HG03060 (cell line): ENCODE data around the gene SLAMF1.
A peak's percentile ranks its signal among the peaks of the same experiment; 100 is the strongest.
"Not testable (repeated sequence)": the region's sequence is repeated elsewhere in the genome, so short reads cannot be mapped to it uniquely, and the experiment has no call there.

Experiments
- ATAC-seq: cut with Tn5 transposase; IDR thresholded peaks from one replicate; pipeline ENCODE4 v1.9.1; 2021; ENCODE audit warnings: low read depth, moderate number of reproducible peaks; ENCODE audit not compliant: unreplicated experiment

The SLAMF1 gene

DNA sequence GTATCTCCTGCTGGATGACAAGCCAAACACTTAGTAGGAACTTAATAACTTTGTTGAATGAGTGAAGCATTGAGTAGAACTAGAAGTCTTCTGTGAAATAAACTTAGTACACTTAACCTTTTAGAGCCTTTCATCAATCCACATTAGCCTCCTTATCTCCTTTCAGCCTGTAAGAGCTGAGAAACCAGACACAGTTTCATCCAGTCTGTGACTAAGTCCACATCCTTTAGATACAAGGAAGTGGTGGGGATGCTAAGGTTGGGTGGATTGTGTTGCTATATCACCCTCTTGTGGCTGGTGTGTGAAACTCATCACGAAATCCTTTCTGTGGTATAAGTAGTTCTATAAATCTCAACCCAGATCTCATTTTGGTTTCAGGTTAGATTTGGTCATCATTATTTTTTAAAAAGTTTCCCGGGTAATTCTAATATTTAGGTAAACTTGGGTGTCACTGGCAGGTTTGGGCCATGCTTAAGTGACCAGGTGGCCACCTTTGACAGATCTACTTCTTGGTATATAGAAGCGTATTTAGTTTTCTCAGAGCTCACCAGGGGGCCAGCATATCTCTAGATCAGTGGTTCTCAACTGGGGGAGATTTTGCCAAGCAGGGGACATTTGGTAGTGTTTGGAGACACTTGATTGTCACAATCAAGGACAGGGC, 39.7 kb downstream of the SLAMF1 start:
- ATAC-seq = peak; percentile 52

DNA sequence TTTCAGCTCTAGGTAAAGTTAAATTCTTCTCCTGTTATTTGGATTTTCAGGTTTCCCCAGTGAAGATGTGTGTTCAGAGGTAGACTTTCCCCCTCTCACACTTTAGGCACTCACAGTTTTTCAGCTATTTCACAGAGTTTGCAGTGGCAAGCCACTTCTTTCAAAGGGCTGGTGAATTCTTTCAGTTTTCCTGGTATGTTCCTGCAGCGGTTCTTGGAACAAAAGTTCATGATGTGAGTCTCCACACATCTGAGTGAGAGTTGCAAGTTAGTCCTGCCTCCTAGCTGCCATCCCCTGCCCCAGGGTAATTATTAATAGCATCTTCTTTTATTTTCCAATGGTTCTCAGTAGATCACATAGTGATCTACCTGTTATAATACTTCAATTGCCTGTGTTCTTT, 40.2 kb downstream of the SLAMF1 start:
- ATAC-seq = no peak

- no peak for ATAC-seq
Observed at GRCh38 chr1:160605792-160606479, 40.9 kb downstream of the SLAMF1 start.

- ATAC-seq = no peak
Observed at GRCh38 chr1:160605205-160605604, 41.6 kb downstream of the SLAMF1 start.

DNA sequence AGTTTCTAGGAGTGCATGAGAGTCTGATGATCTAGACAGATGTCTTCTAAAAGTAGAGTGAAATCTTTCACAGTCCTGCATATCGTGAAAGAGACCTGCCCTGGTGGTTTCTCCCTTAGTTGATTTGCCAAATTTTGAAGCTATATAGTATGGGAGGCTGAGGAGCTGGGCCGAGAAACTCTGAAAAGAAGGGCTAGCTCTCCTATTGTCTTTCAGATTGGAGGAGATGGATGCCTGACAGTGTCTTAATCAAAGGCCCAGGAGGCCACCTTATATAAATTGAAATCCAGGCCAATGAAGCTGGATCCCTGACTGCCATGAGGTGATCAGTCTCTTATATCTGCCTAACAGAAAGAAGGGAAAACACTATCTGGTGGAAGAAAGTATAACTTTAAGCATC, 49.1 kb downstream of the SLAMF1 start:
- no peak for ATAC-seq

- no peak for ATAC-seq
Observed at GRCh38 chr1:160597051-160597450, 49.8 kb downstream of the SLAMF1 start.

GRCh38 chr1:160590488-160590887, 56.4 kb downstream of the SLAMF1 start:
- no peak for ATAC-seq

GRCh38 chr1:160588468-160588867, 58.4 kb downstream of the SLAMF1 start:
- ATAC-seq = no peak

DNA sequence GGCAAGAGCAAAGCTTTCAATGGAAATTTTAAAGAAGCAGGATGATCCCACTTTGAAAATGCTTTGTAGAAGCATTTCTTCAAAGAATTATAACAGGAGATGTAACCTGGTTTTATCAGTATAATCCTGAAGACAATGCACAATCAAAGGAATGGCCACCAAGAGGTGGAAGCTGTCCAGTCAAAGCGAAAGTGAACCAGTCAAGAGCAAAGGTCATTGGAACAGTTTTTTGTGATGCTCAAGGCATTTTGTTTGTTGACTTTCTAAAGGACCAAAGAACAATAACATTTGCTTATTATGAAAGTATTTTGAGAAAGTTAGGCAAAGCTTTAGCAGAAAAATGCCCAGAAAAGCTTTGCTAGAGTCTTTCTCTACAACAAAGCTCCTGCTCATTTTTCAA, 62.1 kb downstream of the SLAMF1 start:
- ATAC-seq = no peak

GRCh38 chr1:160582976-160583375, 63.9 kb downstream of the SLAMF1 start:
- ATAC-seq = not testable (repeated sequence)

DNA sequence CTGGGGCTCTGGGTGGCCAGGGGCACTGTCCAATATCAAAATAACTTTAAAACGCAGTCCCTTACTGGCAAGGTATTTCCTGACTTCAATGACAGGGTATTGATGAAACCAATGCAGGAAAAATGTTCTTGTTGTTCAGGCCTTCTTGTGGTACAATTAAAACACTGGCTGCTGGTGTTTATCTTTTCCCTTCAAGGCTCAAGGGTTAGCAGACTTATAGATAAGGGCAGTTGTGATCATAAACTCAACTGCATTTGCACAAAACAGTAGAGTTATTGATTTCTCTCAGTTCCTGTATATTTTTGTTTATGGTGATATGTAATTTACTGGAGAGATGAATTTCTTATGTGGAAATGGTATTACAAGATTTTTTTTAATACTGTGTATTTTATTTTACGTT, 64.9 kb downstream of the SLAMF1 start:
- ATAC-seq = no peak

GRCh38 chr1:160580221-160580812, 66.5 kb downstream of the SLAMF1 start:
- ATAC-seq = no peak

GRCh38 chr1:160579216-160579701, 67.6 kb downstream of the SLAMF1 start, which contains the start of gene CD84:
TSS of gene CD84 (minus strand) at chr1:160579496. CDS start at chr1:160579437, 59 bp downstream.
- ATAC-seq = no peak

GRCh38 chr1:160578525-160579191, 68.2 kb downstream of the SLAMF1 start:
- ATAC-seq = no peak

- ATAC-seq = no peak
Observed at GRCh38 chr1:160578175-160578524, 68.7 kb downstream of the SLAMF1 start.

- ATAC-seq = no peak
Observed at GRCh38 chr1:160577671-160578070, 69.2 kb downstream of the SLAMF1 start.

DNA sequence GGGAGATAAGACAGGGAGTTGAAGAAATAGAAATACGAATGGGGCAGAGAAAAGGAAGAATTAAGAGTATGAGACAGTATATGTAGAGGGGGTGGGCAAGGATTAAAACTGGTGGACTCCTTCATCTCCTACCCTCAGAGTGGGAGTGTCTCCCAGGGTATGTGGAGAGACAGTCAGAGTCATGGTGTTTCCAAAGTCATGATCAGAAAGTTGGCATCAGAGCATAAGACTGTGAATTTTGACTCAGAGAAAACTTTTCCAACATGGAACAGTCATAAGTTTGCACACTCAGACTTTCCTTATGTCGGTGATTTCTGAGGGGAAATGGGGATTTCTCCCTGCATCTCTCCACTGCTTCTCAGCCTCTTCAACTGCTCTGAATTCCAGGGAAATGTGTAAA, 70.0 kb downstream of the SLAMF1 start:
- no peak for ATAC-seq

- ATAC-seq = no peak
Observed at GRCh38 chr1:160576390-160576789, 70.5 kb downstream of the SLAMF1 start.

- ATAC-seq = no peak
Observed at GRCh38 chr1:160575112-160575664, 71.7 kb downstream of the SLAMF1 start.

- no peak for ATAC-seq
Observed at GRCh38 chr1:160570840-160571239, 76.0 kb downstream of the SLAMF1 start.

GRCh38 chr1:160569806-160570205, 77.0 kb downstream of the SLAMF1 start:
- no peak for ATAC-seq
